Stimulated activated CD4-positive, alpha-beta T cell treated with anti-CD3 and anti-CD28 coated beads, Interleukin-15, amount 100 ng/mL, for 1 hour (primary cell): Measurements from ENCODE around the gene ARFGAP2.
A peak's percentile ranks its signal among the peaks of the same experiment; 100 is the strongest.

ENCODE experiments used
- DNase-seq, 2 donors: peaks; one replicate each; pipeline ENCODE4 v3.0.0-alpha.2; 2020; ENCODE audit warnings: low read depth in 1 of 2, low spot score in 1 of 2

ARFGAP2 gene

DNA sequence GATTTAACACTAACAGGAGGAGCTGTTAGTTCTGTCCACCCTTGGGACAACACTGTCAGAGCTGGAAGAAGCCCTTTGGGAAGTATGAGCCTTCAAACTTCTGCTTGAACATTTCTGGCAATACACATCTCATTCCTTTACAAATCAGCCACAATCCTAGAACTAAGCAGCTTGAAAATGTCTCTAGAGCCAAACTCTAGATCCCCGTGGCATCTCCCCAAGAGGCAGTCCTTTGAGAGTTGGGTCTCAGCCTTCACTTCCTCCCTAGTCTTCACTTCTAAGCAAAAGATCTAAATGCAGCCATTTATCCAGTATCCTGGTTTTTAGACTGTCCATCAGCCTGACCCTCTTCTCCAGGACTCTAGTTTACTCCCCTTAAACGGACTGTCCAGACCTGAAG, 26.9 kb downstream of the ARFGAP2 start:
- no peak for DNase-seq

DNA sequence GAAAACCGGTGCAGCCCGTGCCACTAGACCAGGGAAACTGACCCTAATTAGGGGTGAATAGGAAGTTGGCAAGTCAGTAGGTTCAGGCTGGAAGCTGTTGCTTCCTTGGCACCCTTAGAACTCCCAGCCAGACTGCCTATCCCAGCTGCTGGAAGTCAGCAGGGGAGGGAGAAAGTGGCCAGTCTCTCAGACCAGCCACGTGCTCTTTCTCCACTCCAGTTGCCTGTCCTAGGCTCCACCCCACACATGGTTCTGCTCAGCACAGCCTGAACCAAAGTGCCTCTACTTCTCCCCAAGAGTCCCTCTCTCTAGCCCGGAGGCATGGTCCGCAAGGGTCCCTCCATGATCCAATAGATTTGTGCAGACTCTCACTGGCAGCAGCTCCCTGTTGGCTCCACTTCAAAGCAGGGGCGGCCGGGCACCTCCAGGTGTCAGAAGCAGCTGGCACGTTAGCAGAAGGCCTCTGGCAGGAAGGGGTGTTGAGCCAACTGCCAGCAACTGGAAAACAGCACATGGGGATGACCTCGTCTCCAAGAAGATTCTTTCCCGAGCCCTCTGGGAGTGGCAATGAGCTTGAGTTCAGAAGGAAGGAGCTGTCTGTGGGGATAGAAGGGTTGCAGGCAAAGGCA, 27.7 kb downstream of the ARFGAP2 start:
- no peak for DNase-seq

DNA sequence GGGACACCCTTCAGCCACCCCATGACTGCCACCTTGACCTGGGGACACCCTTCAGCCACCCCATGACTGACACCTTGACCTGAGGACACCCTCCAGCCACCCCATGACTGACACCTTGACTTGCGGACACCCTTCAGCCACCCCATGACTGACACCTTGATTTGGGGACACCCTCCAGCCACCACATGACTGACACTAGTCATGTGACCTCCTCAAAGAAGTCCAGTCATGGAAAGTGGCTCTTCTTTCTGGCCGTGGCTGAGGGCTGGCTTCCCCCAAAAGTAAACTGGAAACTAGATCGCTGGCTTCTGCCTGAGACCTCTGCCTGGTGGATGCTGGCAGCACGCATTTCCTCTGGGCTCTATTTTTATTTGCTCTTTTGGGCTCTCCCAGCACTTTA, 28.4 kb downstream of the ARFGAP2 start:
- DNase-seq, result no peak

DNA sequence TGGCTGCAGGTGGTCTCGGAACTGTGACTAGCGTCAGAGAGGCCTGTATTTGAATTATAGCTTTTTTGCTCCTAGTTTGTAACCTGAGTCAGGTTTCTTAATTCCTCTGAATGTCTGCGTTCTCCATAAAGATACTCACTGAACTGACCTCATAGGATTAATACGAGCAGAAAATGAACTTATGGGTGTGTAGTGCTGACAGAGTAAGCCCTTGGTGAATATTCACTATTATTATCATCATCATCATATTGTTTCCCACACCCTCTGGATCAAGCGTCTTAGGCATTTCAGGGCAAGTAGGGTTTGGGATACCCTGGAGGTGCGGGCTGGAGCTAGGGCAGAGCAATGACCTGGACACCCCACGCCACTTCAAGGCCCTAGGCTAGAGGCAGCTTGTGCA, 29.0 kb downstream of the ARFGAP2 start:
- DNase-seq, result no peak

DNA sequence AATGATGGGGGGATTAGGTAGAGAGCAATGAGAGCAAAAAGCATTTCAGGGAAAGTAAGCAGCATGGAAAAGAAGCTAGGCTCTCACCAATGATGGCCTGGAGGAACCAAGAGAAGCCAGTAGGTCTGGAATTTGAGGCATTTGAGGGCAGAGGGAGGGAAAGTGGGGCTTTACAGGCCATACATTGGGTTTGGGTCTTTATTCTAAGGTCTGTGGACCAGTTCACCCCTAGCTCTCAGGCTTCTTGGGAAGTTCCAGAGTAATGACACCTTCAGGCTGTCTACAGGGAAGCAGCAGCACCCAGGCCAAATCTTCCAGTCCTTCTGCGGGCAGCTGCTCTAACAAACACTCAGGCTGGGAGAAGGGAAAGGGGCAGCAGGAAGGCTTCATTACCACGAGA, 29.4 kb downstream of the ARFGAP2 start:
- no peak for DNase-seq

DNA sequence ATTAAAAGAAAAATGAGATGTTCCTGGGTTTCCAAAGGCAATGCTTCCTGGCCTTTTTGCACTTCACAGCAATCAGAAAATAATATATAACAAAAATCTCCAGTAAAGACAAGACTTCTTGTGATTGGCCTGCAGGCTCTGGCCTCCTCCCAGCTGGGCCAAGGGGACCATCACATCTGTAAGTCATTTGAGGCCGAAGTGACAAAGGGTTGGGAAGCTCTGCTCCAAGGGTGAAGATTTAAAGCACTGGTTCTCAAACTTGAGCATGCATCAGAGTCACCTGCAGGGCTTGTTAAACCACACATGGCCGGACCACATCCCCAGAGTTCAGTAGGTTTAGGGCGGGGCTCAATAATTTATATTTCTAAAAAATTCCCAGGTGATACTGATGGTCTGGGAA, 32.1 kb downstream of the ARFGAP2 start:
- DNase-seq, result no peak

DNA sequence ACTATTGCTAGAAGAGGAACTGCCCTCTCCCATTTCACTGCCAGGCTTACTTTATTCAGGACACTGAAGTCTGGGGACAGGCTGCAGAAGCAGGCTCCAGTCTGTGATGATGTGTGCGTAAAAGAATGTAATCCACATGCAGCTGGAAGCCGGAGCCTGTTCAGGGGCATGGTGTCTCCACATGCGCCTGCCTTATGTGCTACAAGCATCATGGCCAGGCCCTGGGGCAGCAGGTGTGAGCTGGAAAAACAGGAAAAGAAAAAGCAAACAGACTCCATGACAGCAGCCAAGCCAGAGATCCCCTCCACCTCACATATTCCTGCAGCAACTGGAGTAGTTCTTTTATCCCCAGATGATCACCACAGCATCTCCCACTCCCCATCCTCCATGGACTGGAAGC, 33.4 kb downstream of the ARFGAP2 start:
- no peak for DNase-seq

DNA sequence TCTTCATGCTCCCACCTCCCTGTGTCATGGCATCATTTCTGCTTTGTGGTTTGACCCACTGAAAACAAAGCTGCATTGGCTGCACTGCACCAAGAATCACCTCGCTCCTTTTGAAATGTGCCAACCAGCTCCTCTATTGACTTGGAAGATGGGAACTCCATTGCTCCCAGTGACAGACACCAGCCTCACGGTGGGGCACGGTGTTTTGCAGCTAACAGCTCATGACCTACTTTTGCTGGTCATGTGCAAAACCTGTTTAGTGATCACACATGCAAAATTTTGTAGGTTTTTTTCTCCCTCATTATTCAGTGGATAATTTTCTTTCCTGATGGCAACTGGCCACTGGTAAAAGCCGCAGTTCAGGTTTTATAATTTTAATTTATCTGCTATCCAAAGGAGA, 36.8 kb downstream of the ARFGAP2 start:
- DNase-seq, result no peak

DNA sequence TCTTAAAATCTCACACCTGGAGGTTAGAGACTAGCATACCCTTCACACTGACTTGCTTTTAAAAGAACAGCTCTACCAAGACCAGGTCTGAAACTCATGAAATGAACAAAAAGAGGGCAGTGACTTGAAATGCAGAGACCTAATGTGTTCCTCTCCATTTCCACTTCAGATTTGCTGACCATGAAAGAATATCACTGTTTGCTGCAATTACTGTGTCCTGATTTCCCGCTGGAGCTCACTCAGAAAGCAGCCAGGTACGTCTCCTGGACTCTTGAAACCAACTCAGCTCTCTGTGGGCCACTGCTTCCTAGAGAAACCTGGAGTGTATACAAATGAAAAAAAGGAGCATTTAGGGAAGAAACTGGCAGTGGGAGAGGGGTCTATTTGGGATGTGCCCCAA, 39.2 kb downstream of the ARFGAP2 start:
- DNase-seq, result no peak

DNA sequence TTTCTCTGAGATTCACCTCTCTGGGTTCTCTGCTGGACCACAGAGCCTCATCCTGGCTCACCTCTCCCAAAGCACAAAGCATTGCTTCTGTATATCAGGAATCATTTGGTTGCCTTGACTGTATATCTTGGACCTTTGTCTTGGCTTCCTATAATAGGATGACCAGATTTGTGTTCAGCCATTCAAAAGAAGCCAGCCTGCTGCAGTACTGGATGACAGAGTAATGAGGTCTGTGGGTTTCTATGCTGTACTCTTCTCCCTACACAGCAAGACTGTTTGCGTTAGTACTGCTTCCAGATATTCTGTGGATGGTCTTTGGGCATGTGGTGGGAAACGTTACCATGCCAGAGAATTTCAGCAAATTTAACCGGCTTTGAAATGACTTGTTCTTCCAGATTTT, 39.8 kb downstream of the ARFGAP2 start:
- no peak for DNase-seq

DNA sequence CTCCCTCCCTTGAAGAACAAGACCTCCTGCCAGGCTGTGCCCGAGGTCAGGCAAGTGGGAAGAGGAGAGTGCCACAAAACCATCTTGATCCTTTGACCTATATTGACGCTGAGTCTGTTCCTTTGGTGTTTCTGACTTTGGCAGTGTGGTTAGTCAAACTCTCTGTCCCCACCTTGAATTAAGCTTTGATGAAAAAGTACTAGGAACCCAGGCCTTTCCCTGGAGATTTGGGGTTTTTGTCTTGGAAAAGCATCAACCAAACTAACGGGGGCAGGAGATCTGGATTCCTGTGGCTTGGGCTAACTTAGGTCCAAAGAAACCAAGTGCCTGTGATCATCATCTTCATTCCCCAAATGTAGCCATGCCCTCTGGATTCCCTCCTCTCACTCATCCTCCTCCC, 40.4 kb downstream of the ARFGAP2 start:
- no peak for DNase-seq

DNA sequence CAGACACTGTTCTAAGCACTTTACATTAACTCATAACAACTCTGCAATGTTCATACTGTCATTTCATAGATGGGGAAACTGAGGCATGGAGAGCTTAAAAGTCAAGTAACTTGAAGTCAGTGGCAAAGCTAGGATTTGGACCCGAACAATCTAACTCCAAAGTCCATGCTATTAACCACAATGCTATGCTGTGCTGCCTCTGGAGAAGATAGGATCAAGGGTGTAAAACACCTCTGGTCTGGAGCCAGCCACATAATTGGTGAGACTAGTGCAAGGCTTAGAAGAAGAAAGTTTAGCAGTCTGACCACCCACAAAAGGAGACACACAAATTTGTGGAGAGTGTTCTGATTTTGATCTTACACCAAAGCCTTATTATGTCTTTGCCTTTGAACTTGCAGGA, 43.7 kb downstream of the ARFGAP2 start:
- no peak for DNase-seq

DNA sequence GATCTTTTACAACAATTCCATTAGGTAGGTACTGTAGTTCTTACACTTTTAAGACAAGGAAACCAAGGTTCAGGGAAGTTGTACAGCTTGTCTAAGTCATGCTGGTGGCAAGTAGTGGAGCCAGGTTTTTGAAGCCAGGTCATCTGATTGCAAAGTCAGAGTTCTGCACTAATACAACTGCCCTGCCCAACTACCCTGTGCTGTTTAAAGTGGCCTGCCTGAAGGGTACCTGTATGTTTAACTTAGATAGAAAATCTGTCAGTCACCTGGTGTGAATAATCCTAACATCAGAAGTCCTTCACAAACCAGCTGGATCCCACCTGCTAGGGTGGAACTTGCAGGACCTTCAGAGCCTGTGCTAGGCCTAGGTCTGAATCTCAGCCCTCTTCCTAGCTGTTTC, 44.2 kb downstream of the ARFGAP2 start:
- no peak for DNase-seq

DNA sequence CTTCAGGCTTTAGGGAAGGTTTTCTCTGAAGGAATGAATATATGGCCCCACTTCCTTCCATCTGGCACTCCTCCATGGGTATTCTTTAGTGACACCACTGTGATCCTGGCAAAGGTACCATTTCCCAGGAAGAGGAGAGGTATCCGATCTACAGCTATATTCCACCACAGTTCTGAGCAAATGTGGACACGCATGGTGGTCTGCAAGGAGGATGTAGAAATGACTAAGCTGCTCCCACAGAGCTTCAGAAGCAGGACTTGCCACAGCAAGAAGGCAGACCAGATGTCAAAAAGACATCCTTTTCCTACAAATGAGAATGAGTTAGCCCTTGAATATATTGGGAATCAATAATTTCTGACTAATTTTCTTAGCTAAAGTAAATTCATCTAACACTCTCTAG, 45.5 kb downstream of the ARFGAP2 start:
- no peak for DNase-seq

DNA sequence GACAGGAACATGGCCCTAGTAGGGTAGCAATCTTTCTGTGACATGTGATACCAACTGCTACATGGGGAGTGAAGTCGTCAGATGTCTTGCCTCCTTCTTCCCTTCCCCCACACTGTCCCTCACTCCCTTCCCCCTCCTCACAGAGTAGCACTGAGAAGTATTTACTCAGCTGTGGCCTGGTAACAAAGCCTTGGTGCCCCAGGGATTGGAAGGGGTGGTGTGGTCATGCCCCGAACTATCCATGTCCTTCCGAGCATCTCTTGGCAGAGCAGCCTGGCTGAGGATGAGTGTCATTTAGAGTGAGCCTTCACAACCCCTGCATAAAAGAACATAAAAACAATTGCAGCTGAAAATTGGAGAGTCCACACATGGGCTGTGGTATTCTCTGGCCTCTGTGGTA, 46.1 kb downstream of the ARFGAP2 start:
- DNase-seq, result no peak

DNA sequence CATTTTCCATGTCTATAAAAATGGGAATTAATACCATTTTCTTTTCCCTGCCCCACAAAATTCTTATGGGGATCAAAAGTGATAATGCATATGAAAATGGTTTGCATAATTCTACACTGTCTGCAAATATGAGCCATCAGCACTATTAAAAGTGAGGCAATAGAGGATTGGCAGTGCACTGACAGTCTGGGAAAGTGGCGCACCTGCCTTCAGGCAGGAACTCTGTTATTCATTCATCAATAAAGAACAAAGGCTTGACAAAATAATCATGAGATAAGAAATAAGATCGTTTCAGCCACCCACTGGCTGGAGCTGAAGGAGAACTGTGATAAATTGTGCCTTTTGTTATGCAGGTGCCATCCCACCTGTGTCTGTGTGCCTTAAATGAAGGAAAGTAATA, 49.5 kb downstream of the ARFGAP2 start:
- DNase-seq, result no peak

DNA sequence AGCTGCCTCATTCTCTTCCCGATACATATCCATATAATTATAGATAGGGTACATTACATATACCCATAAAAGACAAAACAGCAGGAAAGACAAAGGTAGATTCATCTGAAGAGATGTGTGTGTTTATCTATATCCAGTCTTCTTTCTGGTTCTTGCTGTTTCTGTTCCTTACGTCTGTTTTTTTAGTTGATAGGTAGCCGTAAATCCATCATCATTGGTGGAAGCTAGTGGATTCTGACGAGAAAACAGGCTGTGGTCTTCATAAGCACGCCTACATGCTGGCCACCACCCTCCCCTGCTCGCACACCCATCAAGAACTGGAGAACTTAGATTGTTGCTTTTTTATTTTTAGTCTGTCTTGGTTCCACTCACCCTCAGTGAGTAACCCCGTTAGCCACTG, 51.6 kb downstream of the ARFGAP2 start:
- no peak for DNase-seq

DNA sequence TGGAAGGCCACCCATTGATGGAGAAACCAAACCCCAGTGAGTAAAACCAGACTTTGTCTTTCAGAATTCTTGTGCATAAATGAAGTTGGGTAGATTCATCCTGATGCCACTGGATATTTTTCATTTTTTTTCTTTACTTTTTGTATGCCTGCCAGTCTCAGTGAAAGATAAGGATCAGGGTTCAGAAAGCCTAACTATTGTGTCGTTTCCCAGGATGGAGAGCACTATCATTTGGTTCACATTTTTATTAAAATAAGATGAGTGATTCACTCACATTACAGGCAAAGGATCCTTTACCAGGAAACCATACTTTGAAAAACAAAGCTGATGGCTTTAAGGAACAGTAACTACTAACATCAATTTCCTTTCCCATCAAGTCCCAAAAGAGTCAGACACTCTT, 52.0 kb downstream of the ARFGAP2 start:
- DNase-seq, result no peak

DNA sequence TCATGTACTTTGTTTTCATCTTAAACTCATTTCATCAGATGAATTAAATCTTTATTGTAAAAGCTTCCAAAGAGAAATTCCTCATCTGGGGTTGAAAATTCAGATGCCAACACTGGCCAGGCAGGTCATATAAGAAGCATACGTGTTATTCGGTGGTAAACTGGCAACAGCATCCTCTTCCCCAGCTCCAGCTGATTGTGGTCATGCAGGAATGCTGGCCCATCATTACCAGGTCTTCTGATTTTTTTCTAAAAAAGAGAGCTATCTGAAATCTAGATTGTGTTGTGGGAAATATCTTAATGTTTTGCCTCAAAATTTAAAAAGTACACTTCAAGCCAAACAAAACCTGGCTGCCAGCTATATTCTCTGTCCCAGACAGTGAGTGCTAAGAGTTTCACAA, 53.6 kb downstream of the ARFGAP2 start:
- DNase-seq, result no peak

DNA sequence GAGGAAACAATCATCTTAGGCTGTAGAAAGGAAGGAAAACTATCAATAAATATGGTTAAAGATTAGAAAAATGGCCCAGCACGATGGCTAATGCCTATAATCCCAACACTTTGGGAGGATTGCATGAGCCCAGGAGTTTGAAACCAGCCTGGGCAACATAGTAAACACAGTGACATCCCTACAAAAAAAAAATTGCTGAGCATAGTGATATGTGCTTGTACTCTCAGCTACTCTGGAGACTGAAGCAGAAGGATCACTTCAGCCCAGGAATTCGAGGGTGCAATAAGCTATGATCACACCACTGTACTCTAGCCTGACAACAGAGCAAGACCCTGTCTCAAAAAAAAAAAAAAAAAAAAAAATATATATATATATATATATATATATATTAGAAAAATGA, 54.9 kb downstream of the ARFGAP2 start:
- no peak for DNase-seq

DNA sequence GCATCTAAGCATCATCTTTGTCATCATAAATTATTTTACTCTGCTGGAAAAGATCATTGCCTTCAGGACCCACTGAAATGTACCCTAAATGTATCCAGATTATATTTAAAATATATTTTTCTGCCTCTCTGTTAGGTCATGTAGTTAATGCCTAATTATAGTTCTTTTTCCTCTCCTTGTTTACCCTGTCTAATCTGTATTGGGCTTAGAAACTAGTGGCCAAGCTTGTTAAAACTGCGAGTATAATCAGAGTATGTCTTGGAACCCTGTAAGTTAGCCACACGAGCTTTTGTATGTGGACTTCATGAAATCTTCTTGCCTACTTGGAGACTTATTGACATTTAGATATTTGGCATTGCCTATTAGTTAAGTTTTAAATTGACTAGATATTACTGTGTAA, 55.6 kb downstream of the ARFGAP2 start:
- DNase-seq, result no peak

DNA sequence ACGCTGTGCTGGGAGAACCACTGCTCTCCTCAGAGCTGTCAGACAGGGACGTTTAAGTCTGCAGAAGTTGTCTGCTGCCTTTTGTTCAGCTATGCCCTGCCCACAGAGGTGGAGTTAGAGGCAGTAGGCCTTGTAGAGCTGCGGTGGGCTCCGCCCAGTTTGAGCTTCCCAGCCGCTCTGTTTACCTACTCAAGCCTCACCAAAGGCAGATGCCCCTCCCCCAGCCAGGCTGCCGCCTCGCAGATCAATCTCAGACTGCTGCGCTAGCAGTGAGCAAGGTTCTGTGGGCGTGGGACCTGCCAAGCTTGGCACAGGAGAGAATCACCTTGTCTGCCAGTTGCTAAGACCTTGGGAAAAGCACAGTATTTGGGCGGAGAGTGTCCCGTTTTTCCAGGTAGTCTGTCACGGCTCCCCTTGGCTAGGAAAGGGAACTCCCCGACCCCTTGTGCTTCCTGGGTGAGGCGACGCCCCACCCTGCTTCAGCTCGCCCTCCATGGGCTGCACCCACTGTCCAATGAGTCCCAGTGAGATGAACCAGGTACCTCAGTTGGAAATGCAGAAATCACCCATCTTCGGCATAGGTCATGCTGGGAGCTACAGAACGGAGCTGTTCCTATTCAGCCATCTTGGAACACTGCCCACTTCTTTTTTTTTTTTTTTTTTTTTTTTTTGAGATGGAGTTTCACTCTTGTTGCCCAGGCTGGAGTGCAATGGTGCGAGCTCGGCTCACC, 57.6 kb downstream of the ARFGAP2 start:
- peak; percentile 5 to 24 for DNase-seq
